ENCODE results near the gene SMARCAL1. TPM values are rescaled to one million over a fixed set of nuclear protein-coding genes. Genes with fewer than 3 reads are reported as not detected.

The SMARCAL1 gene
- total RNA-seq, 1 experiment from 2014 or later = 26.4 TPM

- intact Hi-C loops (cut with micrococcal nuclease; ENCODE audit: unreplicated experiment) = no loop called here
- DNase-seq (ENCODE audit: low read depth, low spot score) = no peak
Measured at GRCh38 chr2:216450346-216450745, 38.1 kb downstream of the SMARCAL1 start.

GRCh38 chr2:216450784-216451183 lies 38.5 kb downstream of the SMARCAL1 start:
- in situ Hi-C loops (cut with HindIII; ENCODE audit: low pct_unique_long_range_greater_than_20kb, low sequenced_read_pairs) = no loop called here
- Histone ChIP-seq H3K9me3 (ENCODE audit: control insufficient read depth, insufficient read depth, low read depth, low read length) (no peaks in the 10 kb centered on the region), H3K27ac (ENCODE audit: low read length) (no peak overlapping the region), H3K4me1 (ENCODE audit: control insufficient read depth, insufficient read depth, low read length) (no peaks in the 10 kb centered on the region), H3K4me3 (ENCODE audit: low read depth in 2 of 2, low read length in 2 of 2) (no peak overlapping the region), H3K27me3 (ENCODE audit: control insufficient read depth, insufficient read depth, low read length) (no peaks in the 10 kb centered on the region), H3K36me3 (ENCODE audit: control insufficient read depth, insufficient read depth, low read length) (peaks cover 14% of the 10 kb centered on the region)
- intact Hi-C loops (cut with micrococcal nuclease; ENCODE audit: unreplicated experiment) = no loop called here
- ChIA-PET POLR2A (no interaction called here), CTCF (no interaction called here)
- ATAC-seq = no peak
- TF ChIP-seq SIN3A (IDR thresholded peaks at IDR 0.05; ENCODE audit: borderline replicate concordance, insufficient read depth, low read depth, low read length) = no peak
- TF ChIP-seq REST (IDR thresholded peaks at IDR 0.05; ENCODE audit: insufficient read depth in 1 of 2, low read depth in 2 of 2, low read length in 1 of 2) = no peak
- TF ChIP-seq TCF7L2 (IDR thresholded peaks at IDR 0.05; ENCODE audit: low read depth, low read length) = no peak
- TF ChIP-seq CTCF (IDR thresholded peaks at IDR 0.05) = no peak
- TF ChIP-seq POLR2AphosphoS5 (IDR thresholded peaks at IDR 0.05; ENCODE audit: low read depth, low read length) = no peak
- no peak for DNase-seq (ENCODE audit: low read depth, low spot score)
- no TSS peak for BruUV-seq (replicated peaks)

More at GRCh38 chr2:216450346-216450745, 38.1 kb downstream of the SMARCAL1 start:
- Histone ChIP-seq H3K27ac (ENCODE audit: low read length) (no peak overlapping the region), H3K9me3 (ENCODE audit: control insufficient read depth, insufficient read depth, low read depth, low read length) (no peaks in the 10 kb centered on the region), H3K27me3 (ENCODE audit: control insufficient read depth, insufficient read depth, low read length) (no peaks in the 10 kb centered on the region), H3K4me1 (ENCODE audit: control insufficient read depth, insufficient read depth, low read length) (no peaks in the 10 kb centered on the region), H3K4me3 (ENCODE audit: low read depth in 2 of 2, low read length in 2 of 2) (no peak overlapping the region), H3K36me3 (ENCODE audit: control insufficient read depth, insufficient read depth, low read length) (peaks cover 14% of the 10 kb centered on the region)
- ATAC-seq = no peak
- no TSS peak for BruUV-seq (replicated peaks)
- ChIA-PET CTCF (no interaction called here), POLR2A (no interaction called here)
- TF ChIP-seq TCF7L2 (IDR thresholded peaks at IDR 0.05; ENCODE audit: low read depth, low read length) (no peak), CTCF (IDR thresholded peaks at IDR 0.05) (no peak), REST (IDR thresholded peaks at IDR 0.05; ENCODE audit: insufficient read depth in 1 of 2, low read depth in 2 of 2, low read length in 1 of 2) (no peak), SIN3A (IDR thresholded peaks at IDR 0.05; ENCODE audit: borderline replicate concordance, insufficient read depth, low read depth, low read length) (no peak), POLR2AphosphoS5 (IDR thresholded peaks at IDR 0.05; ENCODE audit: low read depth, low read length) (no peak)
- in situ Hi-C loops (cut with HindIII; ENCODE audit: low pct_unique_long_range_greater_than_20kb, low sequenced_read_pairs) = no loop called here
